Psoas muscle (tissue), 8 donors: ENCODE results near the gene URB2. TPM values are rescaled to one million over a fixed set of nuclear protein-coding genes. Genes with fewer than 3 reads are reported as not detected.

Experiments
- ATAC-seq, 4 donors: fragments of 200-7000 bp; cut with Tn5 transposase; one replicate each; pipeline ENCODE4 v1.9.1; 2020; ENCODE audit warnings: moderate library complexity in 3 of 4, mild to moderate bottlenecking in 2 of 4
- DNase-seq, 2 donors: peaks; one replicate each; pipeline ENCODE4 v3.0.0-alpha.2; 2020
- H3K27ac ChIP-seq: fragments of 200-600 bp; one replicate; pipeline ENCODE4 v1.8.0; 2022
- H3K27me3 ChIP-seq, 3 donors: fragments of 200-600 bp in 1 of 3; one replicate each; pipeline versions ENCODE4 v1.6.1 to v1.8.0; 2013 to 2022; ENCODE audit warnings: low read length in 2 of 3, mild to moderate bottlenecking in 2 of 3, moderate library complexity in 1 of 3; ENCODE audit not compliant: insufficient read depth in 3 of 3
- H3K36me3 ChIP-seq, 2 donors: fragments of 200-600 bp in 1 of 2; one replicate each; pipeline versions ENCODE4 v1.6.1 to v1.8.0; 2013 to 2022; ENCODE audit warnings: low read depth in 1 of 2, mild to moderate bottlenecking in 1 of 2, moderate library complexity in 1 of 2; ENCODE audit not compliant: insufficient read depth in 1 of 2
- H3K4me1 ChIP-seq: fragments of 200-600 bp; one replicate; pipeline ENCODE4 v1.8.0; 2022
- H3K4me3 ChIP-seq: fragments of 200-600 bp; one replicate; pipeline ENCODE4 v1.8.0; 2022; ENCODE audit warnings: mild to moderate bottlenecking
- H3K9me3 ChIP-seq: fragments of 200-600 bp; one replicate; pipeline ENCODE4 v1.8.0; 2022
- CTCF ChIP-seq: fragments of 200-600 bp; IDR thresholded peaks from one replicate; pipeline ENCODE4 v1.8.0; 2022; ENCODE audit warnings: antibody characterized with exemption
- WGBS, 3 donors: extraction: QIAGEN DNeasy Blood & Tissue Kit; methylation state at CpG; one replicate each; pipeline versions ENCODE4 v1.1.6 to v1.1.7; 2013; 5-methylcytosine and 5-hydroxymethylcytosine counted together
- intact Hi-C, 2 donors: fragments of 100-400 bp; cut with DNase I; formaldehyde crosslinking; loops; one replicate each; pipeline versions ENCODE4 v1.11.0 to v1.14.2; 2022
- polyA plus RNA-seq, 3 donors: library from polyadenylated mRNA; stranded (reverse); fragments of 200-250 nt; gene quantifications; one replicate each; pipeline ENCODE4 v1.2.3, GENCODE V29; 2013
- total RNA-seq, 4 donors: library from RNA; stranded (reverse); fragmentation: NEBNext Ultra II Directional in 2 of 4; extraction: Animal tissue kit (Norgen Biotek cat#: 25700) in 2 of 4; gene quantifications; one replicate each; pipeline versions ENCODE4 v1.2.1 to v1.2.4, GENCODE V29; 2021 to 2023
- donor health status: healthy with polysubstance abuse.
- donor health status: DM: no; HTN: no; CAD: no; lungs with moderate emphysema.
- donor health status: Bipolar disorder and iron deficiency.
- donor health status: healthy.
- donor health status: DM: yes; HTN: yes; CAD: no.
- donor health status: DM: no; HTN: no; CAD: no.
- donor health status: DM: no; HTN: no; CAD: no.
- donor health status: DM: yes; HTN: yes; CAD: no.

URB2 gene
- total and polyA plus RNA-seq, 7 donors: 4.7 to 18.2 (median 10.2) TPM

- no peaks in the 10 kb centered on the region for H3K9me3 ChIP-seq
- H3K27ac ChIP-seq: no peak overlapping the region
- ATAC-seq: no peak
- H3K4me1 ChIP-seq: no peaks in the 10 kb centered on the region
- no peak for TF ChIP-seq CTCF
- no peaks in the 10 kb centered on the region for H3K27me3 ChIP-seq
- DNase-seq: no peak
- intact Hi-C loops: loop anchor here in 1 of 2 donors (10.0 kb wide), 1 partner anchor 413 kb away; the partner anchor contains the start of gene GALNT2
- no peak overlapping the region for H3K4me3 ChIP-seq
- peaks cover 15 to 98% of the 10 kb centered on the region in 2 donors for H3K36me3 ChIP-seq
- 84 to 97% (median 90%) methylated on average over 3 of the region's 3 CpGs for WGBS, 3 donors
These were observed 25.5 kb downstream of the URB2 start for GRCh38 chr1:229651546-229651945.

GRCh38 chr1:229653420-229653819, 27.4 kb downstream of the URB2 start:
- DNase-seq (no peak), ATAC-seq (peak in 3 of 4 donors; percentile 49 to 87 (median 61))
- no peaks in the 10 kb centered on the region for H3K27me3 ChIP-seq
- TF ChIP-seq CTCF: no peak
- H3K9me3 ChIP-seq: no peaks in the 10 kb centered on the region
- H3K27ac ChIP-seq: no peak overlapping the region
- intact Hi-C loops: loop anchor here in 1 of 2 donors (10.0 kb wide), 1 partner anchor 411 kb away; the partner anchor contains the start of gene GALNT2
- WGBS, 3 donors: 26 to 63% (median 33%) methylated on average over 1 of the region's 1 CpG
- H3K36me3 ChIP-seq: peaks cover 15 to 98% of the 10 kb centered on the region in 2 donors
- H3K4me1 ChIP-seq: no peaks in the 10 kb centered on the region
- H3K4me3 ChIP-seq: no peak overlapping the region

- ATAC-seq (no peak), DNase-seq (no peak)
- peaks cover 15 to 98% of the 10 kb centered on the region in 2 donors for H3K36me3 ChIP-seq
- H3K9me3 ChIP-seq: no peaks in the 10 kb centered on the region
- WGBS, 3 donors: 90 to 95% (median 93%) methylated on average over 5 of the region's 5 CpGs
- H3K4me3 ChIP-seq: no peak overlapping the region
- intact Hi-C loops: loop anchor here in 1 of 2 donors (10.0 kb wide), 1 partner anchor 409 kb away; the partner anchor contains the start of gene GALNT2
- no peak overlapping the region for H3K27ac ChIP-seq
- no peaks in the 10 kb centered on the region for H3K27me3 ChIP-seq
- no peak for TF ChIP-seq CTCF
- H3K4me1 ChIP-seq: no peaks in the 10 kb centered on the region
These were observed 29.7 kb downstream of the URB2 start for GRCh38 chr1:229655781-229656180.

- ATAC-seq: no peak
- Histone ChIP-seq H3K27ac (no peak overlapping the region), H3K9me3 (no peaks in the 10 kb centered on the region), H3K4me3 (no peak overlapping the region), H3K36me3 (peaks cover 11 to 74% of the 10 kb centered on the region in 2 donors), H3K4me1 (no peaks in the 10 kb centered on the region), H3K27me3 (no peaks in the 10 kb centered on the region)
- DNase-seq: no peak
- WGBS, 3 donors: 71 to 83% (median 78%) methylated on average over 2 of the region's 2 CpGs
- no peak for TF ChIP-seq CTCF
- intact Hi-C loops: loop anchor here in 1 of 2 donors (10.0 kb wide), 1 partner anchor 407 kb away; the partner anchor contains the start of gene GALNT2
These were observed 32.1 kb downstream of the URB2 start for GRCh38 chr1:229657993-229658755.
